ENCODE data around the gene TNIP1.

The TNIP1 gene

DNA sequence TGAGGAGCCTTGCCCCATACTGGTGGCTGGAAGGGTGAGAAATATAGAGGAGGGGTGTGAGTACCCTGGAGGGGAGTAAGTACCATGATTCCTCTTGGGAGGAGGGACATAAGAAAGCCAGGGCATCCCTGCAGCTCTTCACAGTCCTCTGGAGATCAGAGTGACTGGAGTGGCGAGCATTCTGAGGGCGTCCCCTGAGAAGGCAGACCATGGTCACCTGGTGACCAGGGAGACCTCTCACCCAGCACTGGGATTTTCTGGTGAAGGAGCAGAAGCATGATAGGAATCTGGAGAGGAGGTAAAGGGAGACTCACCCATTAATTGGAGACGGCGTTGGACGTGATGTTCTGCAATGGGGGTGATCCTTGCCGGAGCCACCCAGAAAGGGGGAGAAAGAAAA lies 88.1 kb downstream of the TNIP1 start:
- DNase-seq: no peak

DNA sequence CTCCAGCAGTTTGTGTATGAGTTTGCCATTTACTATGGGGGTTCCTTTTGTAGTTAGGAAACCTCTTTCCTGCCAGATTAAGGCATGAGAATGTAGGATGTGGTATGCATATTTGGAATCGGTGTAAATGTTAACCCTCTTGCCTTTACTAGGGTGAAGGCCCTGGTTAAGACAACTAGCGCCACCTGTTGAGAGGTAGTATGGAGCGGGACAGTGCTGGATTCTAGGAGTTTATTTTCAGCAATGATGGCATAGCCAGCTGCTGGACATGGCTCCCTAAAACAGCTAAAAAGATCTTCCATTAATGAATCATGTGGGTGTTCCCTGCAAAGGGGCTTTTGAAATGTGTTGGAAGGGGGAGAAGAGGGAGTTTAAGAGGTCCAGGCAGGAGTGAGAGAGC lies 91.1 kb downstream of the TNIP1 start:
- no peak for DNase-seq

DNA sequence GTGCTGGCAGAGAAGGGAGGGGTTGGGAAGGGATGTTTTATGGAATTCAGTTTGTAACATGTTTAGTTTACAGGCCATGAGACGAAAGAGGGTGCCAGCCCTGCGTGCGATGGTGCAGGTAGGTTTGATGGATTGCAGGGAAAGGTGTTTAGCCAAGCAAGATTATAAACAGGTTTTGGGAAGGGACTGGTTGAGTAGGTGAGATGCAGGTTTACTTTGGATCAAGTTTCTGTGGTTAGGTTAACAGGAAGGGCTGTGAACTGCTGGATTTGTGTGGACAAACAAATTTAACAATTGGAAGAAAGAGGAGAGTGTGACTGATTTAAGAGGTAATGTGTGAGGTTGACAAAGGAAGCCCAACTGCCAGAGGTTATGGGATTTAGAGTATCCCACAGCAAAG lies 93.1 kb downstream of the TNIP1 start:
- no peak for DNase-seq

Data from NCI-H2171 treated with DMSO at 0.1 percent for 48 hours (cell line).